B cell (primary cell): ENCODE results near the gene ASCC2. TPM values are rescaled to one million over a fixed set of nuclear protein-coding genes. Genes with fewer than 3 reads are reported as not detected.
"Not testable (repeated sequence)": the region's sequence is repeated elsewhere in the genome, so short reads cannot be mapped to it uniquely, and the experiment has no call there.

Experiments
- ATAC-seq: fragments of 200-7000 bp; cut with Tn5 transposase; one replicate; pipeline ENCODE4 v1.10.0; 2021; ENCODE audit warnings: low read depth, mild to moderate bottlenecking, moderate number of reproducible peaks, moderate library complexity
- CTCF ChIA-PET: fragments of 350-600 bp; sonication (Branson Sonifier 250); formaldehyde crosslinking; loops from one replicate; lab custom pipeline; 2021; ENCODE audit warnings: antibody characterized with exemption, inconsistent platforms; lab: Charles Lee
- POLR2A ChIA-PET: fragments of 350-600 bp; sonication (Branson Sonifier 250); formaldehyde crosslinking; loops from one replicate; lab custom pipeline; 2021; ENCODE audit warnings: antibody characterized with exemption; lab: Charles Lee
- DNase-seq: peaks from one replicate; pipeline ENCODE4 v3.0.0; 2013
- H2AFZ ChIP-seq: 2 replicates; pipeline ENCODE4 v1.6.1; 2012; ENCODE audit warnings: mild to moderate bottlenecking, low read depth, low read length; ENCODE audit not compliant: insufficient read depth, poor library complexity, severe bottlenecking
- H3K27ac ChIP-seq, 2 donors: 1 replicate in 1 of 2; 2 replicates in 1 of 2; pipeline ENCODE4 v1.5.1; 2012 to 2013; ENCODE audit warnings: low read length in 2 of 2, mild to moderate bottlenecking in 2 of 2, moderate library complexity in 1 of 2
- H3K27me3 ChIP-seq, 4 experiments: fragments of 200-600 bp in 1 of 4; sonication (generic) in 1 of 4; replicated peaks in 1 of 4; 1 replicate in 2 of 4; 2 replicates in 2 of 4; pipeline versions ENCODE4 v1.6.1 to v1.7.0; 2013 to 2016; ENCODE audit warnings: low read length in 3 of 4, mild to moderate bottlenecking in 2 of 4, mixed read lengths in 1 of 4, moderate library complexity in 1 of 4; ENCODE audit not compliant: insufficient read depth in 4 of 4, control insufficient read depth in 3 of 4; ENCODE audit errors: control extremely low read depth in 1 of 4
- H3K36me3 ChIP-seq, 2 experiments: replicated peaks in 1 of 2; 1 replicate in 1 of 2; 2 replicates in 1 of 2; pipeline versions ENCODE4 v1.6.1 to v1.7.1; 2013; ENCODE audit warnings: low read length in 1 of 2; ENCODE audit not compliant: insufficient read depth in 2 of 2, control insufficient read depth in 1 of 2; ENCODE audit errors: control extremely low read depth in 1 of 2, extremely low read depth in 1 of 2
- H3K4me1 ChIP-seq, 2 donors: fragments of 200-600 bp in 1 of 2; sonication (generic) in 1 of 2; 1 replicate in 1 of 2; 2 replicates in 1 of 2; pipeline versions ENCODE4 v1.5.1 to v1.6.1; 2013 to 2017; ENCODE audit warnings: low read length in 2 of 2; ENCODE audit not compliant: control insufficient read depth in 2 of 2, insufficient read depth in 2 of 2
- H3K4me2 ChIP-seq: replicated peaks from 2 replicates; pipeline ENCODE3; 2012; ENCODE audit warnings: mild to moderate bottlenecking, low read depth, low read length; ENCODE audit not compliant: poor library complexity, severe bottlenecking
- H3K4me3 ChIP-seq, 5 experiments: fragments of 200-600 bp in 1 of 5; sonication (generic) in 1 of 5; 1 replicate in 3 of 5; 2 replicates in 2 of 5; pipeline versions ENCODE4 v1.5.1 to v1.7.0; 2011 to 2016; ENCODE audit warnings: low read length in 4 of 5, mild to moderate bottlenecking in 4 of 5, low read depth in 2 of 5, control low read depth in 1 of 5, moderate library complexity in 1 of 5; ENCODE audit not compliant: insufficient read depth in 1 of 5; ENCODE audit errors: control extremely low read depth in 1 of 5, extremely low read depth in 1 of 5
- H3K79me2 ChIP-seq: fragments of 200-600 bp; sonication (generic); one replicate; pipeline ENCODE4 v1.6.0; 2016; ENCODE audit warnings: low read length; ENCODE audit not compliant: control insufficient read depth, insufficient read depth
- H3K9ac ChIP-seq: fragments of 200-600 bp; sonication (generic); 2 replicates; pipeline ENCODE4 v1.6.1; 2017; ENCODE audit warnings: mild to moderate bottlenecking, low read length, moderate library complexity
- H3K9me3 ChIP-seq, 3 donors: one replicate each; pipeline versions ENCODE4 v1.6.1 to v1.7.1; 2013; ENCODE audit warnings: low read length in 2 of 3; ENCODE audit not compliant: control insufficient read depth in 2 of 3, insufficient read depth in 1 of 3; ENCODE audit errors: control extremely low read depth in 1 of 3
- H4K20me1 ChIP-seq: 2 replicates; pipeline ENCODE4 v1.6.0; 2012; ENCODE audit warnings: mild to moderate bottlenecking, low read length; ENCODE audit not compliant: insufficient read depth, control insufficient read depth, poor library complexity, severe bottlenecking
- H3K27ac Mint-ChIP-seq: one replicate; pipeline ENCODE4 v1.8.0; 2021; ENCODE audit warnings: mixed read lengths
- H3K27me3 Mint-ChIP-seq: one replicate; pipeline ENCODE4 v1.8.0; 2021; ENCODE audit warnings: mixed read lengths
- H3K4me1 Mint-ChIP-seq: one replicate; pipeline ENCODE4 v1.8.0; 2021; ENCODE audit warnings: mixed read lengths
- H3K4me3 Mint-ChIP-seq: one replicate; pipeline ENCODE4 v1.8.0; 2021; ENCODE audit warnings: mixed read lengths
- H3K9me3 Mint-ChIP-seq: one replicate; pipeline ENCODE4 v1.8.0; 2022; ENCODE audit warnings: mixed read lengths; ENCODE audit not compliant: insufficient read depth
- CTCF ChIP-seq: fragments of 200-600 bp; IDR thresholded peaks from one replicate; pipeline ENCODE4 v1.8.0; 2022; ENCODE audit warnings: antibody characterized with exemption, mild to moderate bottlenecking
- EZH2 ChIP-seq: IDR thresholded peaks from 2 replicates; pipeline ENCODE4 v1.6.1; 2012; ENCODE audit warnings: borderline replicate concordance, low read depth, mild to moderate bottlenecking, moderate library complexity, low read length; ENCODE audit not compliant: insufficient read depth, poor library complexity, severe bottlenecking
- WGBS: methylation state at CpG from one replicate; pipeline ENCODE4 v1.1.5; 2013; ENCODE audit warnings: missing lambda C conversion rate; ENCODE audit not compliant: insufficient coverage; 5-methylcytosine and 5-hydroxymethylcytosine counted together
- intact Hi-C: fragments of 100-400 bp; cut with micrococcal nuclease; formaldehyde crosslinking; loops from one replicate; pipeline ENCODE4 v1.10.0; 2022
- polyA plus RNA-seq: library from polyadenylated mRNA; depleted of rRNA; stranded (reverse); fragments of >200 nt; gene quantifications from 2 replicates; pipeline ENCODE4 v1.2.3, GENCODE V29; 2012
- total RNA-seq, 2 donors: library from RNA; stranded (reverse); fragments of 120-200 nt in 1 of 2; gene quantifications; 1 replicate in 1 of 2; 2 replicates in 1 of 2; pipeline versions ENCODE4 v1.2.3 to v1.2.4, GENCODE V29; 2013 to 2022

Gene ASCC2
- total and polyA plus RNA-seq, 2 donors (not counting 1 experiment from before 2014, with no cell fraction given), result 81.1 to 84.0 TPM

- H3K79me2 ChIP-seq, result peaks cover 26% of the 10 kb centered on the region
- no peak for TF ChIP-seq CTCF
- TF ChIP-seq EZH2, result no peak
- ChIA-PET CTCF (interaction anchor here (1.0 kb wide), 1 partner anchor 9 kb away, joined by 3 read pairs; no protein-coding TSS in a partner anchor), POLR2A (no interaction called here)
- H4K20me1 ChIP-seq, result peaks cover 6% of the 10 kb centered on the region
- no peak overlapping the region for H3K9ac ChIP-seq
- H3K4me2 ChIP-seq, result no peak overlapping the region
- H3K27ac ChIP-seq, result no peak overlapping the region
- ATAC-seq (no peak), DNase-seq (no peak)
- WGBS, result 97% methylated on average over 9 of the region's 9 CpGs
- H3K27me3 ChIP-seq, result no peaks in the 10 kb centered on the region
- H3K4me1 Mint-ChIP-seq, result peaks cover 6% of the 10 kb centered on the region
- intact Hi-C loops, result no loop called here
- H3K9me3 Mint-ChIP-seq, result no peaks in the 10 kb centered on the region
- H3K9me3 ChIP-seq, result no peaks in the 10 kb centered on the region
- H3K27me3 Mint-ChIP-seq, result no peaks in the 10 kb centered on the region
- no peak overlapping the region for H2AFZ ChIP-seq
- no peak overlapping the region for H3K4me3 ChIP-seq
- no peaks in the 10 kb centered on the region for H3K4me1 ChIP-seq
- peaks cover under 1 to 1% of the 10 kb centered on the region in 2 experiments for H3K36me3 ChIP-seq
- H3K4me3 Mint-ChIP-seq, result no peak overlapping the region
- H3K27ac Mint-ChIP-seq, result no peak overlapping the region
Measured at GRCh38 chr22:29755889-29756288, 82.2 kb downstream of the ASCC2 start.

GRCh38 chr22:29754658-29755395 lies 83.2 kb downstream of the ASCC2 start:
- peaks cover 24% of the 10 kb centered on the region for H3K79me2 ChIP-seq
- CTCF ChIA-PET, H3K4me3 ChIP-seq, H3K9me3 Mint-ChIP-seq, POLR2A ChIA-PET, H3K4me1 ChIP-seq, ATAC-seq, DNase-seq, H2AFZ ChIP-seq, intact Hi-C loops, H3K27ac ChIP-seq, H3K9me3 ChIP-seq, H3K4me1 Mint-ChIP-seq, H3K36me3 ChIP-seq, H3K4me3 Mint-ChIP-seq, H3K27me3 ChIP-seq, H3K27ac Mint-ChIP-seq, H3K9ac ChIP-seq, H3K27me3 Mint-ChIP-seq, H3K4me2 ChIP-seq: not testable (repeated sequence)
- WGBS, result 85% methylated on average over 10 of the region's 11 CpGs
- H4K20me1 ChIP-seq, result peaks cover 12% of the 10 kb centered on the region
